H4 (cell line): ENCODE results near the gene LYPD4. TPM values are rescaled to one million over a fixed set of nuclear protein-coding genes. Genes with fewer than 3 reads are reported as not detected.
"Not testable (repeated sequence)": the region's sequence is repeated elsewhere in the genome, so short reads cannot be mapped to it uniquely, and the experiment has no call there.

Source experiments
- DNase-seq: peaks from one replicate; pipeline ENCODE4 v3.0.0-alpha.2; 2015; ENCODE audit warnings: low spot score
- total RNA-seq: library from RNA; depleted of rRNA; stranded (reverse); fragments of >200 nt; shearing (Covaris generic); gene quantifications from 2 replicates; pipeline ENCODE4 v1.2.3, GENCODE V29; 2014; rRNA removed

Gene LYPD4
- total RNA-seq, 1 experiment from 2014 or later = 0.41 TPM

DNA sequence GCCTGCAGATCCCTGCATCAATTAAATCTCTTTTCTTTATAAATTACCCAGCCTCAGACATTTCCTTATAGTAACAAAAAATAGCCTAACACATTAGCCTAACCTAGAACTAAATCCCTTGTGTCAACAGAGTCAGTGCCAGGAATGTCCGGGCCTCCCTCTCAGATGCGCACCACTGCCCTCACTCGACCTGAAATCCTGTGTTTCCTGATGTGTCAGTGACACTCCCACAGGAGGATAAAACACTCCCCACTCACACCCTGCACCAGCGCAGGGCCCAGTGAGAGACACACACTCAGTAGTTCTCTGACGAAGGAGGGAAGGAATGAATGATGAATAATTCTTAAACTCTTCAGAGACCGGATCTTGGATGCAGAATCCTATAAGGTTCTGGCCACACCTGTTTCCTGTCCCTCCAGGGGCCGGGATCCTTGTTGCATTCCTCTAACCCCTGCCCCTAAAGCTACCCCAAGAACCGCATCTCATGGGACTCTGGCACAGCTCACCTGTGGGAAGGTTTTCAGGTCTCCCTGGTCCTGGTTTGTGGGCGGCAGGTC lies 45.0 kb downstream of the LYPD4 start:
- DNase-seq = no peak

DNA sequence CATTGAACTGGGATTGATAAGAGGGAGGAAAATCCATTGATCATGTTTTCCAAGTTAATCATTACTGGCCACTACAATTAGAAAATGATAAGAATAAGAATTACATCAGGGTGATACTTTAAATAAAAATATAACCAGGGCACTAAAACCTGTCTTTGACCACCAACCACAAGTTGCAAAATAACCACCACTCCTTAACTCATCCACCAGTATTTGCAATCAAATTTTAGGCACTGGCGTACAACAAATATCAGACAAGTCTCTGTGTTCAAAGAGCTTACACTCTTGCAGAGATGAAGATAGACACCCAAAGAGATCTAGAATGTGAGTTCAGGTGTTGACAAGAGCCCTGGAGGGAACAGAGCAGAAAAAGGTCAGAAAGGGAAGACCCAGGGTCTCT lies 47.6 kb downstream of the LYPD4 start:
- no peak for DNase-seq

DNA sequence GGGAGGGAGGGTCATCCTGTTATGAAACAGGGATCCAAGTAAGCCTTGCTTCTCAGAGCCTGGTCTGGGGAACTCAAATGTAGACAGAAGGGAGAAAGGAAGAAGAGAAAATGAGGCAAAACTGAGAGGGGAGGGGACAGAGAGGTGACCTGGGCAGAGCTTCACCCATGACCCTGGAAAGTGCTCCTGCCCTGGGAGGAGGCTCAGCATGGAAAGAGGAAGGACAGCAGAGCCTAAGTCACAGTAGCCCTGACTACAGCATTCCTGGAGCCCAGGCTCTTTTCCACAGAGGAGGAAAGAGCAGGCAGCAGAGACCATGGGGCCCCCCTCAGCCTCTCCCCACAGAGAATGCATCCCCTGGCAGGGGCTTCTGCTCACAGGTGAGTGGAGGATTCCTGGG lies 48.1 kb downstream of the LYPD4 start, which contains the start of gene CEACAM3:
Gene CEACAM3 (plus strand): TSS at position 226 of the 400 bp plus-strand sequence. CDS start 91 bp downstream, at position 317.
- no peak for DNase-seq

DNA sequence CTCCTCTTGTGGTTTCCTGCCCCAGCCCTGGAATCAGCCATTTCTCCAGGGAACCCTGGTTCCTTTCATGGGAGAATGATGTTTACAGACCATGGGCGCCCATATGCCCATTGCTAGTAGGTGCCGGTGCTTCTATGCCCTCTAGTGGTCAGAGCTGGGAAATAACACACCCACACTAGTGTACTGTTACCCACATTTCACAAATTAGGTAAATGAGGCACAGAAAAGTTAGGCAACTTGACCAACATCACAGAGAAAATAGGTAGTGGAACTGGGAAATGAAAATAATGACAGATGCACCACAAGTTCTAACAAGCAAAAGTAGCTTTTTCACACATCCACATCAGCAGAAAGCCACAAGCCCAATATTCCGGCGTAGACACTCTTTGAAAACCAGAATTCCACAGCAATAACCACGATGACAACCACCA lies 49.4 kb downstream of the LYPD4 start:
- peak; percentile 47 for DNase-seq

DNA sequence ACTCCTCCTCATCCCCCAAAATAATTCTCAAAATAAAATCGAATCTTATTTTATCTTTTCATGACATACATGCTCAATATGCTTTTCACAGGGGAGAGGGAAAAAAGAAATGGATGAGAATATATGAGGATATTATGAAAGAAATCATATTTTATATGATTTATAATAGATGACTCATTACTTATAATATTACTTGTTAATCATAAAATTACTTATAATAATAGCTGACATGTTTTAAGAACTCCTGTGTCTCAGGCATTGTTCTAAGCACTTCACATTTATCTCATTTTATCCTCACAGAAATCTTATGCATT lies 51.1 kb downstream of the LYPD4 start:
- no peak for DNase-seq

DNA sequence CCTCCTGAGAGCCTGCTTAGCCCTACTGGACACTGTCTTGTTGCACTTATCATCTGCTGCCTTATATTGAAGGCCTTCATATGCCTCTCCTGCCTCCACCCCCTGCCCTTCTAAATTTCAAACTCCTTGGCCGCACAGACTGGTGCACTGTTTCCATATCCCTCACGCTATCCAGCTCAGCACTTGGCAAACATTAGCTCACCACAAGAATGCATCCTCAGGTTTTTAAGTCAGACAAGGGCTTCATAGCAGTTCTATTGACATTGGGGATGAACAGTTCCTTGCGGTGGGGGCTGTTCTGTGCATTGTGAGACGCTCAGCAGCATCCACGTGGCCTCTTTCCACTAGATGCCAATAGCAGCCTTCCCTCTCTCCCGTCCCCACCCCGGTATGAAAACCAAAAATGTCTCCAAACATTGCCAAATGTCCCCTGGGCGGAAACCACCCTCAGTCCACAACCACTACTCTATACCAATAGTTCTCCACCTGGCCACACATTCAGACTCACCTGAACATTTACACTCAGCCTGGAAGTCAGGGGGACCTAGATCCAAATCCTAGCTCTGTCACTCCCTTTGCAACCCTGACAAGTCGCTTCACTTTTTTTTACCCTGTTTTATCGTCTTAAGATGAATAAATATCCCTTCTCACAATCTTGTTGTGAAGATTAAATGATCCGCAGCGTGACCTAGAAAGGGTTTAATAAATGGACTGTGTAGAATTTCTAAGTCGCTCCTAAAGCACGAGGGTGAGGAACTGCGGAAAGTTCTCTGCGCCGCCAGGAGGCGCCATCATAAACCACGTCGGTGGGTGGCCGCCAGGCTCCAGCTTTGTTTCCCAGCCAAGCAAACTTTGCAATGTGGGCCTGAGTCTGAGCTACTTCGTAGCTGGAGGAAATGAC lies 51.7 kb downstream of the LYPD4 start:
- peak; percentile 87 for DNase-seq

DNA sequence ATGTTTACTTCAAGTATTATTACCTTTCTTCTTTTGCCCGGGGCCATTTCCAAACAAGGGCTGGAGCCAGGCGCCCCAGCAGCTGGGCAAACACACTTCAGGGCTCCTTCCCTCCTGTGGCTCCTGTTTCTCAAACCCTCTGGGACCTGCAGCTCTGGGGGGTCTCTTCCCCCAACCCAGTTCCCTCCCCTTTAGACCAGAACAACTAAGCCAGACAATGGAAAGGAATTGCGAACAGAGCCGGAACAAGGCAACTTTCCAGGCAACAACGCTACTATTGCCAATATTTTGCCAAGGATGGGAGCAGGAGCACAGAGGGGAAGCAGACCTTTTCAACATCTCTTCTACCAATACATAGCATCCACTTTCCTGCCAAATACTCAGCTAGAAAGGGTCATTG lies 55.4 kb downstream of the LYPD4 start:
- DNase-seq = not testable (repeated sequence)

DNA sequence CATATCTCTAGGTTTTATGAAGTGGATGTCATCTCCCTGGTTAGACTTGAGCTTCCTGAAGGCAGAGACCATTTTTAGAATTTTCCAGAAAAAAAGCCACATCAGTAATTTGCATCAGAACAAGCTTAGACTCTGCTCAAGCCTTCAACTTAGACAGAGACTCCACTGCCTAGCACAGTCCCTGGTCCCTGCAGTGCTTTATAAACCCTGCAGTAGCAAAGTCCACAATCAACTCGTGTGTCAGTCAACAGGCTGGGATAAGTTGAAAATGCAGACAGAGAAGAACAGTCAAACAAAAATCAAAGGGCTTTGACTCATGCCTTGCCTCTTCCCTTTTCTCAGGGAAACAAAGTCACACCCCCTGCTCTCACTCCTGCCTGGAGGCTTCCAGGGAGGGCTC lies 56.0 kb downstream of the LYPD4 start:
- DNase-seq = not testable (repeated sequence)

Other genes starting within 250 kb of the LYPD4 start
- not detected in 2 replicates for gene CEACAM4, start 217.6 kb downstream of the LYPD4 start, total RNA-seq
- not detected in 2 replicates for gene CEACAM7, start 156.4 kb downstream of the LYPD4 start, total RNA-seq
- gene CEACAM5, start 136.1 kb downstream of the LYPD4 start, total RNA-seq = not detected in 2 replicates
- not detected in 2 replicates for gene CEACAM6, start 89.2 kb downstream of the LYPD4 start, total RNA-seq
- not detected in 2 replicates for gene CEACAM3, start 48.1 kb downstream of the LYPD4 start, total RNA-seq
- gene DMRTC2, start 359 bp upstream of the LYPD4 start, total RNA-seq = not detected in 2 replicates
- 1,641 and 1,922 TPM in 2 replicates for gene RPS19, start 15.6 kb upstream of the LYPD4 start, total RNA-seq
- gene CD79A, start 32.6 kb upstream of the LYPD4 start, total RNA-seq = not detected in 2 replicates
- gene ARHGEF1, start 38.5 kb upstream of the LYPD4 start, total RNA-seq = 14.5 and 15.9 TPM in 2 replicates
- not detected in 2 replicates for gene ERFL, start 83.8 kb upstream of the LYPD4 start, total RNA-seq
- 149 and 167 TPM in 2 replicates for gene RABAC1, start 114.6 kb upstream of the LYPD4 start, total RNA-seq
- gene ATP1A3, start 149.5 kb upstream of the LYPD4 start, total RNA-seq = 2.1 and 2.8 TPM in 2 replicates
- gene GRIK5, start 225.5 kb upstream of the LYPD4 start, total RNA-seq = 0.12 TPM in 1 of 2 replicates, not detected in the other
- gene ZNF574, start 231.5 kb upstream of the LYPD4 start, total RNA-seq = 11.8 and 15.8 TPM in 2 replicates